ENCODE data around the gene TTC39B.
"Not testable (repeated sequence)": the region's sequence is repeated elsewhere in the genome, so short reads cannot be mapped to it uniquely, and the experiment has no call there.

Gene TTC39B

GRCh38 chr9:15239816-15240215, 67.2 kb downstream of the TTC39B start:
- in situ Hi-C loops (cut with MboI; ENCODE audit: low pct_unique_long_range_greater_than_20kb, low sequenced_read_pairs, unreplicated experiment), result no loop called here
- no peak for DNase-seq (ENCODE audit: low spot score)
- no peak for TF ChIP-seq CTCF (IDR thresholded peaks at IDR 0.05; ENCODE audit: extremely low read depth, insufficient read depth, missing control alignments)

- no peak for DNase-seq (ENCODE audit: low spot score)
Measured at GRCh38 chr9:15238646-15239045, 68.4 kb downstream of the TTC39B start.

GRCh38 chr9:15235658-15236057, 71.4 kb downstream of the TTC39B start:
- no peak for DNase-seq (ENCODE audit: low spot score)
- in situ Hi-C loops (cut with MboI; ENCODE audit: low pct_unique_long_range_greater_than_20kb, low sequenced_read_pairs, unreplicated experiment), result no loop called here
- TF ChIP-seq CTCF (IDR thresholded peaks at IDR 0.05; ENCODE audit: extremely low read depth, insufficient read depth, missing control alignments), result no peak

More at GRCh38 chr9:15238646-15239045, 68.4 kb downstream of the TTC39B start:
- in situ Hi-C loops (cut with MboI; ENCODE audit: low pct_unique_long_range_greater_than_20kb, low sequenced_read_pairs, unreplicated experiment), result no loop called here
- TF ChIP-seq CTCF (IDR thresholded peaks at IDR 0.05; ENCODE audit: extremely low read depth, insufficient read depth, missing control alignments), result no peak

GRCh38 chr9:15233941-15234490, 73.0 kb downstream of the TTC39B start:
- in situ Hi-C loops (cut with MboI; ENCODE audit: low pct_unique_long_range_greater_than_20kb, low sequenced_read_pairs, unreplicated experiment); DNase-seq (ENCODE audit: low spot score): not testable (repeated sequence)

GRCh38 chr9:15232706-15233280, 74.2 kb downstream of the TTC39B start:
- in situ Hi-C loops (cut with MboI; ENCODE audit: low pct_unique_long_range_greater_than_20kb, low sequenced_read_pairs, unreplicated experiment); DNase-seq (ENCODE audit: low spot score): not testable (repeated sequence)

GRCh38 chr9:15231788-15232635, 75.0 kb downstream of the TTC39B start:
- in situ Hi-C loops (cut with MboI; ENCODE audit: low pct_unique_long_range_greater_than_20kb, low sequenced_read_pairs, unreplicated experiment), result no loop called here
- peak; percentile 70 for TF ChIP-seq CTCF (IDR thresholded peaks at IDR 0.05; ENCODE audit: extremely low read depth, insufficient read depth, missing control alignments)
- DNase-seq (ENCODE audit: low spot score), result peak; percentile 65

GRCh38 chr9:15229409-15229808, 77.6 kb downstream of the TTC39B start:
- in situ Hi-C loops (cut with MboI; ENCODE audit: low pct_unique_long_range_greater_than_20kb, low sequenced_read_pairs, unreplicated experiment), result no loop called here
- DNase-seq (ENCODE audit: low spot score), result no peak
- TF ChIP-seq CTCF (IDR thresholded peaks at IDR 0.05; ENCODE audit: extremely low read depth, insufficient read depth, missing control alignments), result no peak
